NK-92 treated with Interleukin-12 subunit alpha and Interleukin-12 subunit beta, amount 100 ng/mL, for 24 hours (cell line): Measurements from ENCODE around the gene ACAN.

ENCODE experiments used
- DNase-seq: peaks from one replicate; lab custom pipeline; 2025; lab: John Stamatoyannopoulos, UW

ACAN gene

GRCh38 chr15:88802250-88802990 lies 816 bp upstream of the ACAN start:
- no peak for DNase-seq

GRCh38 chr15:88802991-88803240 lies 320 bp upstream of the ACAN start:
- no peak for DNase-seq

GRCh38 chr15:88803920-88804247 lies 648 bp downstream of the ACAN start:
- DNase-seq = no peak

GRCh38 chr15:88804257-88804656 lies 1.0 kb downstream of the ACAN start:
- DNase-seq = no peak

GRCh38 chr15:88805031-88805780 lies 2.0 kb downstream of the ACAN start:
- no peak for DNase-seq

- no peak for DNase-seq
Measured at GRCh38 chr15:88810446-88810845, 7.2 kb downstream of the ACAN start.

- DNase-seq = no peak
Measured at GRCh38 chr15:88812133-88812532, 8.9 kb downstream of the ACAN start.

- no peak for DNase-seq
Measured at GRCh38 chr15:88813960-88814359, 10.7 kb downstream of the ACAN start.

GRCh38 chr15:88814393-88814792 lies 11.2 kb downstream of the ACAN start:
- no peak for DNase-seq

GRCh38 chr15:88818920-88819319 lies 15.7 kb downstream of the ACAN start:
- DNase-seq = no peak

GRCh38 chr15:88821993-88822392 lies 18.8 kb downstream of the ACAN start:
- DNase-seq = no peak

GRCh38 chr15:88828791-88829190 lies 25.6 kb downstream of the ACAN start:
- DNase-seq = no peak

- no peak for DNase-seq
Measured at GRCh38 chr15:88830016-88830415, 26.8 kb downstream of the ACAN start.

GRCh38 chr15:88832820-88833730 lies 29.8 kb downstream of the ACAN start:
- DNase-seq = no peak

- DNase-seq = no peak
Measured at GRCh38 chr15:88833731-88834100, 30.5 kb downstream of the ACAN start.

- DNase-seq = no peak
Measured at GRCh38 chr15:88834211-88834812, 31.1 kb downstream of the ACAN start.

GRCh38 chr15:88835119-88835518 lies 31.9 kb downstream of the ACAN start:
- no peak for DNase-seq

GRCh38 chr15:88835646-88836045 lies 32.4 kb downstream of the ACAN start:
- DNase-seq = no peak

GRCh38 chr15:88838667-88839066 lies 35.4 kb downstream of the ACAN start:
- DNase-seq = no peak

- no peak for DNase-seq
Measured at GRCh38 chr15:88839146-88839545, 35.9 kb downstream of the ACAN start.

- DNase-seq = no peak
Measured at GRCh38 chr15:88839961-88840360, 36.7 kb downstream of the ACAN start.

- no peak for DNase-seq
Measured at GRCh38 chr15:88841236-88841635, 38.0 kb downstream of the ACAN start.

- no peak for DNase-seq
Measured at GRCh38 chr15:88842156-88842555, 38.9 kb downstream of the ACAN start.
